ENCODE data around the gene ERCC6L2. TPM values are rescaled to one million over a fixed set of nuclear protein-coding genes. Genes with fewer than 3 reads are reported as not detected.

ERCC6L2 gene
- total RNA-seq, 1 experiment from 2014 or later: 20.3 TPM

DNA sequence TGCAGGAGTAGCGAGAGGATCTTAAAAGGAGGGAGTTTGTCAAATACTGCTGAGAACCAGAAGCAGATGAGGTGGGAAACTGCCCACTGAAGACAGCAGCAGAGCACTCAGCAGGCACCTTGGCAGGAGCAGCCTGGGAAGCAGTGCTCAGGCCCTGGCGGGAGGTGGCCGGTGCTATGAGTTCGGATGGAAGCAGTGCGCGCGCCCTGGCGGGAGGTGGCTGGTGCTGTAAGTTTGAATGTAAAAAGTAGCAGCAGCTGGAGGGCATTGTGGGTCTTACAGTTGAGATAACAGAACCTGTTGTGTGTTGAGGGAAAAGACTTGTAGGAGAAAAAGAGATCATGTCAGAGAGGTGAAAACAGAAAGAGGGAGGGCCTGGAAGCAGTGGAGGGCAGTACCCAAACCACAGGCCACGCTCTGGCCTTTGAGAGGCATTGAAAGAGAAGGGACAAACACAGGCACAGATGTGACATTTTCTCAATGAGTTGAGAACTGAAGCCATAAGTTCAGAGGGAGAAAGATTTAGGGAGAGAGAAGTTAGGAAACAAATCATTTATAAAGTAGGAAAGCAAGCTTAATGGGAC is 130.9 kb downstream of the ERCC6L2 start:
- Mint-ChIP-seq H3K9me3 (ENCODE audit: low read depth, unreplicated experiment) (no peaks in the 10 kb centered on the region), H3K36me3 (ENCODE audit: insufficient read depth, unreplicated experiment) (no peaks in the 10 kb centered on the region), H3K27ac (ENCODE audit: unreplicated experiment) (no peak overlapping the region), H3K27me3 (ENCODE audit: unreplicated experiment) (no peaks in the 10 kb centered on the region), H3K4me1 (ENCODE audit: low read depth, unreplicated experiment) (no peaks in the 10 kb centered on the region), H3K4me3 (ENCODE audit: low read depth, unreplicated experiment) (no peak overlapping the region)
- BruUV-seq (replicated peaks): no TSS peak
- intact Hi-C loops (cut with micrococcal nuclease; ENCODE audit: unreplicated experiment): no loop called here
- DNase-seq: no peak
- CTCF ChIA-PET: no interaction called here
- no peak for TF ChIP-seq CTCF (IDR thresholded peaks at IDR 0.05; ENCODE audit: unreplicated experiment)

DNA sequence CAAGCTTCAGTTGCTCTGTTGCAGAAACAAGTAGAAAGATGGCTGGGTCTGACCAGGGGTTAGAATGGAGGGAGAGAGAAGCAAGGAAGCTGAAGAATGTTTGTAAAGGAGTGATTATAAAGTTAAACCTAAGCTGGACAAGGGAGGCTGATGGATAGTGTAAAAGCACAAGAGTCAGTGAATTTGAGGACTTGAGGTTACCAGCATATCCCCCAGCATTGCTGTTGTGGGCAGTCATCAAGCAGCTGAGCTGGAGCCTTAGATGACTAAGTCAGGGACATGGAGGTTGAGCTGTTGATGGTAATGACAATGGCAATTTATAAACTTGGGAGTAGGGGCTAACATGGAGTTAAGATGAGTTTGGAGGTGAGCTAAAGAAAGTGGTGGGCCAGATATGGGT is 131.5 kb downstream of the ERCC6L2 start:
- intact Hi-C loops (cut with micrococcal nuclease; ENCODE audit: unreplicated experiment): no loop called here
- H3K27me3 Mint-ChIP-seq (ENCODE audit: unreplicated experiment): no peaks in the 10 kb centered on the region
- CTCF ChIA-PET: interaction anchor here (0.6 kb wide), 1 partner anchor 965 kb away, joined by 3 read pairs; no protein-coding TSS in a partner anchor

DNA sequence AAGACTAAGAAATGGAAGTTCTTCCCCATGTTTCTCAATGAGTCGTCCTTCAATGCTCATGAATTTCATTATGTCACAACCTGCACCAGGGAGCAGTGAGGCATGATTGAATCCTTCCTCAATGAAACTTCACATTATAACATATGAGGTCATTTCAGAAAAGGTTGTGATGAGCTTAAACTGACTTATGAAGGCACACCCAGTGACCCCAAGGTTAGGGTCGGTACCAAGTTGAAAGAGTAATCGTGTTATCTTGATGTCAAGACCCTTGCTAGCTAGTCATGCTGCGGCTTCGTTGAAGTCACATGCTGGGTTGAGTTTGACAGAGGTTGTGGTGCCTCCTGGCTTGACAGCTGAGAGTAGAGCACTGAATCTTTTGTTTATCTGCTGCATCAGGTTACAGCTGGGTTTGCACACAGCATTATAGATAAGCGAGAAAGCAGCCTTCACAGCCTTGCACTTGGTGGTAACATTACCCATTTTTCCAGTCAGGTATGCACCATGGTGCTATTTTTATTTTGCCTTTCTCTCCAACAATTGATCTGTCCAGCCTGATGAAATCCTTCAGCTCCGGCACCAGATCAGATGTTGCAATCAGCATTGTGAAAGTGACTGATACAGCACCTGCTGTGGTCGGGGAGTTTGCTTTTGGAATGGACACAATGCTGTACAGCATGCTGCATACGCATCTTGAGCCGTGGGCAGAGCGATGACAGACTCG is 133.2 kb downstream of the ERCC6L2 start:
- Mint-ChIP-seq H3K36me3 (ENCODE audit: insufficient read depth, unreplicated experiment) (no peaks in the 10 kb centered on the region), H3K27ac (ENCODE audit: unreplicated experiment) (no peak overlapping the region), H3K9me3 (ENCODE audit: low read depth, unreplicated experiment) (no peaks in the 10 kb centered on the region), H3K27me3 (ENCODE audit: unreplicated experiment) (no peaks in the 10 kb centered on the region), H3K4me1 (ENCODE audit: low read depth, unreplicated experiment) (no peaks in the 10 kb centered on the region), H3K4me3 (ENCODE audit: low read depth, unreplicated experiment) (no peak overlapping the region)
- CTCF ChIA-PET: no interaction called here
- intact Hi-C loops (cut with micrococcal nuclease; ENCODE audit: unreplicated experiment): no loop called here
- DNase-seq: no peak
- TF ChIP-seq CTCF (IDR thresholded peaks at IDR 0.05; ENCODE audit: unreplicated experiment): no peak
- BruUV-seq (replicated peaks): no TSS peak

More for the DNA sequence above, 131.5 kb downstream of the ERCC6L2 start:
- Mint-ChIP-seq H3K27ac (ENCODE audit: unreplicated experiment) (no peak overlapping the region), H3K4me3 (ENCODE audit: low read depth, unreplicated experiment) (no peak overlapping the region), H3K36me3 (ENCODE audit: insufficient read depth, unreplicated experiment) (no peaks in the 10 kb centered on the region), H3K4me1 (ENCODE audit: low read depth, unreplicated experiment) (no peaks in the 10 kb centered on the region), H3K9me3 (ENCODE audit: low read depth, unreplicated experiment) (no peaks in the 10 kb centered on the region)
- TF ChIP-seq CTCF (IDR thresholded peaks at IDR 0.05; ENCODE audit: unreplicated experiment): no peak
- no TSS peak for BruUV-seq (replicated peaks)
- no peak for DNase-seq

- Mint-ChIP-seq H3K4me3 (ENCODE audit: low read depth, unreplicated experiment) (no peak overlapping the region), H3K27me3 (ENCODE audit: unreplicated experiment) (no peaks in the 10 kb centered on the region), H3K36me3 (ENCODE audit: insufficient read depth, unreplicated experiment) (no peaks in the 10 kb centered on the region), H3K4me1 (ENCODE audit: low read depth, unreplicated experiment) (no peaks in the 10 kb centered on the region), H3K9me3 (ENCODE audit: low read depth, unreplicated experiment) (no peaks in the 10 kb centered on the region), H3K27ac (ENCODE audit: unreplicated experiment) (no peak overlapping the region)
- CTCF ChIA-PET: no interaction called here
- intact Hi-C loops (cut with micrococcal nuclease; ENCODE audit: unreplicated experiment): no loop called here
- TF ChIP-seq CTCF (IDR thresholded peaks at IDR 0.05; ENCODE audit: unreplicated experiment): no peak
- DNase-seq: no peak
- BruUV-seq (replicated peaks): no TSS peak
Observed at GRCh38 chr9:96009223-96009602, 133.7 kb downstream of the ERCC6L2 start.
